Measurements from ENCODE around the gene AP2B1. TPM values are rescaled to one million over a fixed set of nuclear protein-coding genes. Genes with fewer than 3 reads are reported as not detected.

AP2B1 gene
- total and polyA plus RNA-seq, 10 donors = 16.7 to 144 (median 90.7) TPM

DNA sequence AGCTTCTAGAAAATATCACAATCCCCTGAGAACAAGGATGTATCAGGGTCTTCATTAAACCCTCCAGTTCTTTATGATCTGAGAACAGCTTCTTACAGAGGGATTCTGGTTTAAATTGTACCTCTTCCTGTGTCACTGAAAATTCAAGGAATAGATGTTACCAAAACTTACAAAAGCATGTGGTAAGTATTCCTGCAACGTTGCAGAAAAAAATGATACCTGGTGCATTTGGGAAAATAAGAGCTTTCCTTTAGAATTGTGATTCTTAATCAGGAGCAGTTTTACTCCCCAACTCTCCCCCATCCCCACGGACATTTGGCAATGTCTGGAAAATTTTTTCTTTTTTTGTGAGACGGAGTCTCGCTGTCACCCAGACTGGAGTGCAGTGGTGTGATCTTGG, 33.8 kb upstream of the AP2B1 start:
- H3K9me3 ChIP-seq = no peaks in the 10 kb centered on the region
- WGBS, 5 donors = 79 to 92% (median 91%) methylated on average over 4 of the region's 4 CpGs

DNA sequence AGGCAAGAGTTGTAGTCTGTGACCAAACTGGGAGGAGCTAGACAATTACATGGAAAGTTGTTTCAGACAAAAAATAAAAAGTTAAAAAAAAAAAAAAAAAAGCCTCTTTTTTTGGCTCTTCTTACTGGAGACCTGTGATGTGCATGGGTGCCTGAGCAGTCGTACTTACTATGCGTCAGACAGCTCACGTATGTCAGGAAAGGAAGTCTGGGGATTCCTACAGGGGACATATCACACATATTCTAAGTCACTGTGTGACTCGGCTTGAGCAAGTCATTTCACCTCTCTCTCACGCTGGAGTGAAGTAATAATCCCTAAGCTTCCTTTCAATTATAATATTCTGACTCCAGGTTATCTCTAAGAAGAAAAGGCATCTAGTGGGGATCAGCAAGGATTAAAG, 32.5 kb upstream of the AP2B1 start:
- no peak overlapping the region for H3K27ac ChIP-seq
- intact Hi-C loops (cut with DNase I; ENCODE audit: low total_unique reads) = no loop called here
- no peaks in the 10 kb centered on the region for H3K36me3 ChIP-seq
- no peaks in the 10 kb centered on the region for H3K9me3 ChIP-seq
- H3K4me3 ChIP-seq = no peak overlapping the region
- peaks cover 0 to 5% (median 0%) of the 10 kb centered on the region in 7 donors for H3K27me3 ChIP-seq (replicated peaks in 1 of 7)
- H3K4me1 ChIP-seq = peaks cover 0 to 9% (median 0%) of the 10 kb centered on the region in 6 donors
- 55 to 76% (median 68%) methylated on average over 5 of the region's 5 CpGs for WGBS, 5 donors
- no peak for DNase-seq
- TF ChIP-seq POLR2A (IDR thresholded peaks at IDR 0.05) (no peak), POLR2AphosphoS5 (IDR thresholded peaks at IDR 0.05) (no peak)
- TF ChIP-seq, protein P1, sequence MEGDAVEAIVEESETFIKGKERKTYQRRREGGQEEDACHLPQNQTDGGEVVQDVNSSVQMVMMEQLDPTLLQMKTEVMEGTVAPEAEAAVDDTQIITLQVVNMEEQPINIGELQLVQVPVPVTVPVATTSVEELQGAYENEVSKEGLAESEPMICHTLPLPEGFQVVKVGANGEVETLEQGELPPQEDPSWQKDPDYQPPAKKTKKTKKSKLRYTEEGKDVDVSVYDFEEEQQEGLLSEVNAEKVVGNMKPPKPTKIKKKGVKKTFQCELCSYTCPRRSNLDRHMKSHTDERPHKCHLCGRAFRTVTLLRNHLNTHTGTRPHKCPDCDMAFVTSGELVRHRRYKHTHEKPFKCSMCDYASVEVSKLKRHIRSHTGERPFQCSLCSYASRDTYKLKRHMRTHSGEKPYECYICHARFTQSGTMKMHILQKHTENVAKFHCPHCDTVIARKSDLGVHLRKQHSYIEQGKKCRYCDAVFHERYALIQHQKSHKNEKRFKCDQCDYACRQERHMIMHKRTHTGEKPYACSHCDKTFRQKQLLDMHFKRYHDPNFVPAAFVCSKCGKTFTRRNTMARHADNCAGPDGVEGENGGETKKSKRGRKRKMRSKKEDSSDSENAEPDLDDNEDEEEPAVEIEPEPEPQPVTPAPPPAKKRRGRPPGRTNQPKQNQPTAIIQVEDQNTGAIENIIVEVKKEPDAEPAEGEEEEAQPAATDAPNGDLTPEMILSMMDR (IDR thresholded peaks at IDR 0.05 in 8 of 11, conservative IDR thresholded peaks at IDR 0.05 in 3 of 11) = no peak

More for the DNA sequence above, 33.8 kb upstream of the AP2B1 start:
- H3K27ac ChIP-seq = no peak overlapping the region
- no peaks in the 10 kb centered on the region for H3K27me3 ChIP-seq (replicated peaks in 1 of 7)
- H3K36me3 ChIP-seq = no peaks in the 10 kb centered on the region
- TF ChIP-seq POLR2AphosphoS5 (IDR thresholded peaks at IDR 0.05) (no peak), POLR2A (IDR thresholded peaks at IDR 0.05) (no peak)
- TF ChIP-seq, protein P1 (IDR thresholded peaks at IDR 0.05 in 8 of 11, conservative IDR thresholded peaks at IDR 0.05 in 3 of 11) = no peak
- DNase-seq = no peak
- no peak overlapping the region for H3K4me3 ChIP-seq
- H3K4me1 ChIP-seq = no peaks in the 10 kb centered on the region
- intact Hi-C loops (cut with DNase I; ENCODE audit: low total_unique reads) = no loop called here

DNA sequence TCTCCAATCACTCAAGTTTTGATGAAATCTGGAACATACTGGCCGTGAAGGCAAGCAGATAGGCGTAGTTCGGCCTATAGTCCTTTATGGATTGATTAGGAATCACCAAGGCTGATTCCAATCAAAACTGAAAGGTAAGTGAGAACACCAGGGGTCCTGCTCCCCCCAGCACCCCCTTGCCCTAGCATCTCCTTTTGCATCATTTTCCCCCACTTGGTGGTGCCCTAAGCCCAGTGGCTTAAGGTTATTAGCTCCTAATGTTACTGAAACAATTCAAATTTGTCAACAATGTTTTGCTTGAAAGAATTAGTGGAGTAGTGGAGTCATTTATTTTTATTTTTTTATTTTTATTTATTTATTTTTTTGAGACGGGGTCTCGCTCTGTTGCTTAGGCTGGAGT, 31.4 kb upstream of the AP2B1 start:
- 85 to 93% (median 92%) methylated on average over 5 of the region's 5 CpGs for WGBS, 5 donors
- Histone ChIP-seq H3K9me3 (no peaks in the 10 kb centered on the region), H3K4me3 (no peak overlapping the region), H3K4me1 (peaks cover 0 to 15% (median 0%) of the 10 kb centered on the region in 6 donors), H3K27me3 (replicated peaks in 1 of 7) (peaks cover 0 to 7% (median 0%) of the 10 kb centered on the region in 7 donors), H3K36me3 (no peaks in the 10 kb centered on the region), H3K27ac (no peak overlapping the region)
- intact Hi-C loops (cut with DNase I; ENCODE audit: low total_unique reads) = no loop called here
- DNase-seq = no peak
- TF ChIP-seq POLR2AphosphoS5 (IDR thresholded peaks at IDR 0.05) (no peak), POLR2A (IDR thresholded peaks at IDR 0.05) (no peak)
- TF ChIP-seq, protein P1 (IDR thresholded peaks at IDR 0.05 in 8 of 11, conservative IDR thresholded peaks at IDR 0.05 in 3 of 11) = no peak

DNA sequence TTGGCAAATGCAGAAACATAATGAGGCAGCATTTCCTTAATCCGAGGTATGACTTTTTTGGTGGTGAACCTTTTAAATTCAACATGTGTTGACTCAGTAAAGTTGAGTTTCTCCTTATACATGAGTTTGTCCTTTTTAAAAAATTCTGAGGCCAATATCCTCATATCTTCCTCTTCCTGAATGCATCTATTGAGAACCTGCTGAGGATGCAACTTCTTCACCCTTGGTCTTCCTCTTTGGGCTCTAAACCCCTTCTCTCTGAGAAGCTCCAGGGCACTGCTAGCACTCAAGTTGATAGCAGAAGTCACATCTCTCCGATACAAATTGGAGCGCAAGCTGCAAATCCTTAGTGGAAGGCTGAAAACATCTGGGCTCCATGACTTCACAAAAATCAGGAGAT, 29.8 kb upstream of the AP2B1 start:
- TF ChIP-seq POLR2A (IDR thresholded peaks at IDR 0.05) = no peak
- TF ChIP-seq, protein P1 (IDR thresholded peaks at IDR 0.05 in 8 of 11, conservative IDR thresholded peaks at IDR 0.05 in 3 of 11) = no peak
- TF ChIP-seq POLR2AphosphoS5 (IDR thresholded peaks at IDR 0.05) = no peak
- H3K27ac ChIP-seq = peak overlapping the region in 1 of 8 donors; percentile 11
- H3K4me1 ChIP-seq = peaks cover 0 to 15% (median 0%) of the 10 kb centered on the region in 6 donors
- H3K4me3 ChIP-seq = no peak overlapping the region
- H3K27me3 ChIP-seq (replicated peaks in 1 of 7) = peaks cover 0 to 7% (median 0%) of the 10 kb centered on the region in 7 donors
- no peaks in the 10 kb centered on the region for H3K36me3 ChIP-seq
- DNase-seq = no peak
- intact Hi-C loops (cut with DNase I; ENCODE audit: low total_unique reads) = no loop called here
- 71 to 80% (median 77%) methylated on average over 3 of the region's 3 CpGs for WGBS, 5 donors
- H3K9me3 ChIP-seq = no peaks in the 10 kb centered on the region

All from spleen (tissue), 11 donors.